Measurements from ENCODE around the gene MAML2. TPM values are rescaled to one million over a fixed set of nuclear protein-coding genes. Genes with fewer than 3 reads are reported as not detected.
"Not testable (repeated sequence)": the region's sequence is repeated elsewhere in the genome, so short reads cannot be mapped to it uniquely, and the experiment has no call there.

MAML2 gene
- total RNA-seq, 2 donors from 2014 or later = 29.2 to 34.9 TPM

GRCh38 chr11:96290631-96291030, 52.4 kb downstream of the MAML2 start:
- Mint-ChIP-seq H3K27me3 (no peaks in the 10 kb centered on the region), H3K27ac (peak overlapping the region; percentile 90), H3K4me1 (peaks cover 42% of the 10 kb centered on the region), H3K36me3 (ENCODE audit: low read depth) (peaks cover 7% of the 10 kb centered on the region), H3K4me3 (no peak overlapping the region)
- no peaks in the 10 kb centered on the region for H3K9me3 ChIP-seq (ENCODE audit: control insufficient read depth, low read length, poor library complexity, severe bottlenecking)
- no peak for DNase-seq
- no peak for ATAC-seq

GRCh38 chr11:96290031-96290430, 53.0 kb downstream of the MAML2 start:
- H3K27ac Mint-ChIP-seq = no peak overlapping the region
- no peak overlapping the region for H3K4me3 Mint-ChIP-seq
- H3K9me3 ChIP-seq (ENCODE audit: control insufficient read depth, low read length, poor library complexity, severe bottlenecking) = no peaks in the 10 kb centered on the region
- ATAC-seq = no peak
- H3K27me3 Mint-ChIP-seq = no peaks in the 10 kb centered on the region
- H3K4me1 Mint-ChIP-seq = peaks cover 44% of the 10 kb centered on the region
- peaks cover 7% of the 10 kb centered on the region for H3K36me3 Mint-ChIP-seq (ENCODE audit: low read depth)
- DNase-seq = no peak

DNA sequence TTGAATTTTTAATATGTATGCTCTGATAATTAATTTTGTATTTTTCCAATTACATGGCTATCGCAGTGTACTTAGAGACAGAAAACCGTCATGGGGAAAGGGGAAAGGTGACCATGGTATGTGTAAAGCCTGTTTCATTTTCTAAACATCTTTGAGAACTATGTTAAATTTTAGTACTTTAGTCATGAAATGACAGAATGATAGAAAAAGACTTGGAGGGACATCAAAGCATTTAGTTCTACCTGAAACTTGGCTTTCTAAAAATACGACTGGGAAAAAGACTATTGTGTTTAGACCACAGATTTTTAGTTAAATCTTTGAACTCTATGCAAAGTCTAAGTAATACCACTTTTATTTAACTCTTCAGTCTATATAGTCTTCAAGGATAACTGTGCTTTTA, 54.1 kb downstream of the MAML2 start:
- Mint-ChIP-seq H3K27ac (peak overlapping the region; percentile 6), H3K27me3 (no peaks in the 10 kb centered on the region), H3K4me3 (no peak overlapping the region), H3K36me3 (ENCODE audit: low read depth) (peaks cover 7% of the 10 kb centered on the region), H3K4me1 (peaks cover 42% of the 10 kb centered on the region)
- no peaks in the 10 kb centered on the region for H3K9me3 ChIP-seq (ENCODE audit: control insufficient read depth, low read length, poor library complexity, severe bottlenecking)
- no peak for ATAC-seq
- no peak for DNase-seq

DNA sequence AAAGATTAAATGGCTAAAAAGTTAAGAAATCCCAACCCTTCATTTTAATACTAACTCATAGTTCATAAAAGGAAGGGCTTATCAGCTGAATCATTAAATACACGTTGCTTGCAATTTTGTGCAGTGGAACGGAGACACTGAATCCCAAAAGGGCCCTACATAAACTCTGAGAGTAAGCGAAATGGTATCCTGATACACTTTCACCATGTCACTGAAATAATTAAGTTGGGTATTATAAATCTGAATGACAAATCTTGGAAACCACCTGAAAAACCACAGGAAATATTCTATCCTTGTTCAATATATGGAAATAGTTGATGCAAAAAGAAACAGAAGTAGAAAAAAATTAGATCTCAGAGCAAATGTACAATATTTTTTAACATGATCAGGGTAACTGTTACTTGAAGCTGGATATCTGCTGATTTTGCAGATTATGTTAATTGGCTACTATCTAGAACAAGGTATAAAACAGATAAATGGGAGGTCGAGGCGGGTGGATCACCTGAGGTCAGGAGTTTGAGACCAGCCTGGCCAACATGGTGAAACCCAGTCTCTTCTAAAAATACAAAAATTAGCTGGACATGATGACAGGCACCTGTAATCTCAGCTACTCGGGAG, 55.1 kb downstream of the MAML2 start:
- no peaks in the 10 kb centered on the region for H3K9me3 ChIP-seq (ENCODE audit: control insufficient read depth, low read length, poor library complexity, severe bottlenecking)
- Mint-ChIP-seq H3K36me3 (ENCODE audit: low read depth) (peaks cover 7% of the 10 kb centered on the region), H3K4me1 (peaks cover 39% of the 10 kb centered on the region), H3K4me3 (no peak overlapping the region), H3K27me3 (no peaks in the 10 kb centered on the region), H3K27ac (peak overlapping the region; percentile 57)
- no peak for DNase-seq
- peak; percentile 46 for ATAC-seq

GRCh38 chr11:96285985-96286384, 57.0 kb downstream of the MAML2 start:
- not testable (repeated sequence) for H3K27me3 Mint-ChIP-seq; H3K9me3 ChIP-seq (ENCODE audit: control insufficient read depth, low read length, poor library complexity, severe bottlenecking); DNase-seq; H3K27ac Mint-ChIP-seq; H3K4me3 Mint-ChIP-seq; H3K36me3 Mint-ChIP-seq (ENCODE audit: low read depth); ATAC-seq
- H3K4me1 Mint-ChIP-seq = peaks cover 30% of the 10 kb centered on the region

DNA sequence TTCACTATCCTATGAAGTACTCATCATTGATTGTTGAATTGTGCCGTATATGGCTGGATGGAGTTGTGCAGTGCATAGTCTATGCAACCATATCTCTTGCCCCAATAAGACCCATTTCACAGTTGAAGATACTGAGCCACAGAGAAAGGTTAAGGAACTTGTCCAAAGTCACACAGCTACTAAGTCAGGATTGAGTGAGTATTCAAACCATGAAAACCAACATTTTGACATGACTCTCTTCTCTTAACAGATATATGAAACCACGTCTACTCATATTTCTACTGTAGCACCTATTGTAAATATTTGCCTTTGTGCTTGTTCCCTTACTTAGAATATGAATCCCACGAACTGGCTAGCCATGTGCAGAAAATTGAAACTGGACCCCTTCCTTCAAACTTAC, 58.1 kb downstream of the MAML2 start:
- DNase-seq = no peak
- no peak for ATAC-seq
- H3K27me3 Mint-ChIP-seq = no peaks in the 10 kb centered on the region
- H3K9me3 ChIP-seq (ENCODE audit: control insufficient read depth, low read length, poor library complexity, severe bottlenecking) = no peaks in the 10 kb centered on the region
- H3K27ac Mint-ChIP-seq = no peak overlapping the region
- peaks cover 34% of the 10 kb centered on the region for H3K4me1 Mint-ChIP-seq
- H3K4me3 Mint-ChIP-seq = no peak overlapping the region
- peaks cover 4% of the 10 kb centered on the region for H3K36me3 Mint-ChIP-seq (ENCODE audit: low read depth)

- H3K36me3 Mint-ChIP-seq (ENCODE audit: low read depth) = peaks cover 4% of the 10 kb centered on the region
- H3K27ac Mint-ChIP-seq = peak overlapping the region; percentile 10
- H3K27me3 Mint-ChIP-seq = no peaks in the 10 kb centered on the region
- peaks cover 34% of the 10 kb centered on the region for H3K4me1 Mint-ChIP-seq
- H3K4me3 Mint-ChIP-seq = no peak overlapping the region
- DNase-seq (no peak), ATAC-seq (no peak)
- H3K9me3 ChIP-seq (ENCODE audit: control insufficient read depth, low read length, poor library complexity, severe bottlenecking) = no peaks in the 10 kb centered on the region
Measured at GRCh38 chr11:96284401-96284800, 58.6 kb downstream of the MAML2 start.

DNA sequence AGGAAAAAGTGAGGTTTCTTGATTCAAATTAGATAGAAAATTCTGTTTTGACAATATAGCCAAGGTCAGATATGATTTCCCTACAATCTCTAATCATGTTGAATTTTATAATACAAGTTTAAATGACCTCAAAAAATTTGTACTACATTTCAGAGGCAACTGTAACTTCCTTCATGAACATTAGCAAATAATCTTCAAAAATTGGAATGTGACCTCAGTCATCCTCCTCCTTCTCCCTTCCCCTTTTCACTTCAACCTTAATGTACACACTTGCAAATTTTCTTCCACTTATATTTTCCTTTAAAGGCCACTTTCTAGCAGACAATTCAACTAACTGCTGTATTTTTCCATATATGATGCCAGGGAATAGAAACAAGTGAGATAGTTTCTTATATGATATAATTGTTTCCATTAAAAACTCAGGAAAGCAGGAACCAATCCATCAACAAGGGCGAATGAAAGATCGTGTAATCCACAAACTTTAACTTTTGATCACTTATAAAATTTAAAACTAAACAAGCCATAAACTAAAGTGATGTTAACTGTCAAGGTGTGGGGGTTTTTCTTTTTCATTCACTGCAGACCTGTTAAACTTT, 60.3 kb downstream of the MAML2 start:
- H3K36me3 Mint-ChIP-seq (ENCODE audit: low read depth) = peaks cover 6% of the 10 kb centered on the region
- no peak overlapping the region for H3K4me3 Mint-ChIP-seq
- no peaks in the 10 kb centered on the region for H3K9me3 ChIP-seq (ENCODE audit: control insufficient read depth, low read length, poor library complexity, severe bottlenecking)
- no peaks in the 10 kb centered on the region for H3K27me3 Mint-ChIP-seq
- DNase-seq (no peak), ATAC-seq (no peak)
- peaks cover 44% of the 10 kb centered on the region for H3K4me1 Mint-ChIP-seq
- H3K27ac Mint-ChIP-seq = peak overlapping the region; percentile 51

DNA sequence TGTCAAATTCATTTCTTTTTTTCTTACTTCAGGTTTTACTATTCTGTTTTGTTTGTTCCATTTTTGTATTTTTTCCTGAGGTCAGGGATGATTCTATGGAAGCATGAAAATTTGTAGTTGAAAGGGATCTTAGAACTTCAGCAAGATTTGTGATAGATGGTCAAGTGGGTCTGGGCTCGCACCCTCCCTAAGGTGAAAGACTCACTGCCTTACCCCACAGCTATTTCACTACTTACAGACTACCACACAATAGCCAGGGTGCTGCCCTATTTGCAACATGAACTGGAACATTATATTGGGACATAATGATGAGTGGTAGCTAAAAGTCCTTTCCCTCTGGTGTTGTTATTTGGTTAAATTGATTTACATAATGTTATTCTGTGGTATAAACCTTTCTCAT, 62.6 kb downstream of the MAML2 start:
- H3K27me3 Mint-ChIP-seq = no peaks in the 10 kb centered on the region
- H3K27ac Mint-ChIP-seq = peak overlapping the region; percentile 27
- no peak overlapping the region for H3K4me3 Mint-ChIP-seq
- peaks cover 46% of the 10 kb centered on the region for H3K4me1 Mint-ChIP-seq
- ATAC-seq (no peak), DNase-seq (no peak)
- peaks cover 6% of the 10 kb centered on the region for H3K36me3 Mint-ChIP-seq (ENCODE audit: low read depth)
- no peaks in the 10 kb centered on the region for H3K9me3 ChIP-seq (ENCODE audit: control insufficient read depth, low read length, poor library complexity, severe bottlenecking)

- Mint-ChIP-seq H3K4me1 (peaks cover 41% of the 10 kb centered on the region), H3K27ac (peak overlapping the region; percentile 84), H3K4me3 (no peak overlapping the region)
Measured at GRCh38 chr11:96279896-96280290, 63.1 kb downstream of the MAML2 start.

DNA sequence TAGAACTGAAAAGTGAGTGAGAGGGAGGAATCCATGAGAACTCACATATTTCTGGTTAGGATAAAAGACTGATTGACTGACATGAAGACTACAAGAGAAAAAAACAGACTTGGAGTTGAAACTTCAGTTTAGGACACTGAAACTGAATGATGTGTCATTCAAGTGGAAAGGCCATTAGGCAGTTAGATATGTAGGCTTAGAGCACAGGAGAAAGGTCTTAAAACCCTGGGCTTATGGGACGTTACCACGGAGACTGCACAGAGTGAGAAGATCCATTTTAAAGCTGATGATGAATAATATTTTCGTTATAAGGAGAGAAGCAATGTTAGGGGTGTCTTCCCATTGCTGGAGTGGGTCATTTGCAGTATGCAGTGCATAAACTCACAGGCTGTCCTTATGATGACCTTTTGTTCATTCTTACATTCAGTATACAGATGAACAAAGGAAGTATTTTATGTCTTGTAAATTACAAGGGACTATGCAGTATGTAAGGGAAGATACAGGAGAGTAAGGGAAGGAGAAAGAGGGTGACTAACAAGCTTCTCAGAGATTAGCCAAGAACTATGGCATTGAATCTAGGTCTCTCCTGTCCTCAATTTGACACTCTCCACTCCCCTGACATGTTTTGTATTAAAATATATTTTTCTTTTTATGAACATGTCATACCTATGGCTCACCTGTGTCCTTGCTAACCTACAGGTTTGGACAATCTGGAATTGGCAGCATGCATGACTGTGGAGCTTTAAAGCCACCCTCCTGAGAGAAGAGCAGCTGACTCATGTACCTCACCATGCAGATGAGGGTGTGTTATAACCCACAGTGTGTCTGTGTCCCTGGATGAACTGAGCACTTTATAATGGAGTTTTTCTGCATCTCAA, 63.7 kb downstream of the MAML2 start:
- Mint-ChIP-seq H3K27ac (peak overlapping the region; percentile 84), H3K27me3 (no peaks in the 10 kb centered on the region), H3K36me3 (ENCODE audit: low read depth) (peaks cover 6% of the 10 kb centered on the region), H3K4me3 (peak overlapping the region; percentile 62), H3K4me1 (peaks cover 38% of the 10 kb centered on the region)
- H3K9me3 ChIP-seq (ENCODE audit: control insufficient read depth, low read length, poor library complexity, severe bottlenecking) = no peaks in the 10 kb centered on the region
- ATAC-seq = peak; percentile 50
- DNase-seq = no peak

More at GRCh38 chr11:96279896-96280290, 63.1 kb downstream of the MAML2 start:
- ATAC-seq (no peak), DNase-seq (no peak)
- peaks cover 6% of the 10 kb centered on the region for H3K36me3 Mint-ChIP-seq (ENCODE audit: low read depth)
- no peaks in the 10 kb centered on the region for H3K27me3 Mint-ChIP-seq
- H3K9me3 ChIP-seq (ENCODE audit: control insufficient read depth, low read length, poor library complexity, severe bottlenecking) = no peaks in the 10 kb centered on the region

DNA sequence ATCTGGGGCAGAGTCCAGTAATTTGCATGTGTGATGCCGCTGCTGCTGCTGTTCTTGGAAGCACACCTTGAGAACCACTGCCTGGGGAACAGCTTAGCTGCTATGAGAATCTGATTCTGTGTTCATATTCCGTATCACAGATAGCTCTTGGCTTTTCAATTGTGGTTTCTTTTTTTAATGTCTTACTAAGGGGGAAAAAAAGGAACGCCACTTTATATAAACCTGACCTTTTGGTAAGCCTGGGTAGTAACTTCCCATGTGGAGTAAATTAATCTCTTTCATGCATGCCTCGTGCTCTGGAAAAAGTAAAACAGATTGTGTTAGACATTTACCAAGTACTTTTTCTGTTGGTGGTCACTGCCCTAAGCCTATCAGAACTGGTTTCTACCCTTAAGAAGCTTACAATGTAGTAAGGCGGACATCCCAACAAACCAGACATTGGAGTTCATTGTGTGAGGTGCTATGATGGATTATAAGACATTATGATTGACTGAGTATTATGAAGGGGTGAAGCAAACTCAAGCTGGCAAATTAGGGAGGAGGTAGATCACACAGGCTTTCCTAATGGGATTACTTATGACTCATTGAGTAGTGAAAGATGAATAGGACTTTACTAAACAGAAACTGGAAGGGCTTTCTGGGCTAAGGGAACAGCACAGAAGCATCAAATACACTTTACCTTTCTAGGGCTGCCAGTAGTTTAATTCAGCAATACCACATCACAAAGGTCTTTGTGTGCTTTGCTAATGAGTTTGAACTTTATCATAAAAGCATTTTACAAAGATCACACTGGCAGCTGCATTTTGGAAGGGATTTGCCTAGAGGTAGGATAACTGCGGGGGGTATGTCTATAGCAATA, 64.7 kb downstream of the MAML2 start:
- Mint-ChIP-seq H3K36me3 (ENCODE audit: low read depth) (peaks cover 6% of the 10 kb centered on the region), H3K27ac (peak overlapping the region; percentile 84), H3K4me1 (peaks cover 30% of the 10 kb centered on the region), H3K4me3 (no peak overlapping the region), H3K27me3 (no peaks in the 10 kb centered on the region)
- ATAC-seq (no peak), DNase-seq (no peak)
- no peaks in the 10 kb centered on the region for H3K9me3 ChIP-seq (ENCODE audit: control insufficient read depth, low read length, poor library complexity, severe bottlenecking)

DNA sequence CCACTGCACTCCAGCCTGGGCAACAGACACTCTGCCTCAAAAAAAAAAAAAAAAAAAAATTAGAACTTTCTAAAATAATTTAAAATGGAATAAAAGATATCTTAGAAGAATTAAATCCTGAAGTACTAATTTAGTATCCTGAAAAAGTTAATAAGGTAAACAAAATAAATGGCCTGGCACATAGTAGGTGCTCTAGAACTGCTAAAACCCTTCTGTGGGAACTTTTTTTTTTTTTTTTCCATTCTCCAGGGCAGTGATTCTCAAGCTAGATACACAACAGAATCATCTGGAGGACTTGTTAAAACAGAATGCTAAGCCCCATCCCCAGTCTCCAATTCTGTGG, 65.3 kb downstream of the MAML2 start:
- Mint-ChIP-seq H3K4me3 (no peak overlapping the region), H3K27ac (no peak overlapping the region), H3K27me3 (no peaks in the 10 kb centered on the region), H3K4me1 (peaks cover 29% of the 10 kb centered on the region), H3K36me3 (ENCODE audit: low read depth) (peaks cover 6% of the 10 kb centered on the region)
- ATAC-seq (no peak), DNase-seq (no peak)
- no peaks in the 10 kb centered on the region for H3K9me3 ChIP-seq (ENCODE audit: control insufficient read depth, low read length, poor library complexity, severe bottlenecking)
